Measurements from ENCODE around the gene ST8SIA1. TPM values are rescaled to one million over a fixed set of nuclear protein-coding genes. Genes with fewer than 3 reads are reported as not detected.

Gene ST8SIA1
- total RNA-seq, 1 experiment from 2014 or later: 0.20 TPM

- H3K9me3 ChIP-seq: no peaks in the 10 kb centered on the region
- no peaks in the 10 kb centered on the region for H3K36me3 ChIP-seq
- no peak overlapping the region for H3K4me3 ChIP-seq
- H3K27me3 ChIP-seq: no peaks in the 10 kb centered on the region
- peak; percentile 73 for DNase-seq
Measured at GRCh38 chr12:22271023-22271422, 63.5 kb downstream of the ST8SIA1 start.

- DNase-seq: no peak
- Histone ChIP-seq H3K27me3 (no peaks in the 10 kb centered on the region), H3K36me3 (no peaks in the 10 kb centered on the region), H3K9me3 (no peaks in the 10 kb centered on the region), H3K4me3 (no peak overlapping the region)
Measured at GRCh38 chr12:22268973-22269372, 65.5 kb downstream of the ST8SIA1 start.

GRCh38 chr12:22268406-22268805, 66.1 kb downstream of the ST8SIA1 start:
- Histone ChIP-seq H3K4me3 (no peak overlapping the region), H3K9me3 (no peaks in the 10 kb centered on the region), H3K36me3 (no peaks in the 10 kb centered on the region), H3K27me3 (no peaks in the 10 kb centered on the region)
- DNase-seq: no peak

GRCh38 chr12:22266101-22266500, 68.4 kb downstream of the ST8SIA1 start:
- no peak overlapping the region for H3K4me3 ChIP-seq
- H3K9me3 ChIP-seq: no peaks in the 10 kb centered on the region
- H3K27me3 ChIP-seq: no peaks in the 10 kb centered on the region
- no peaks in the 10 kb centered on the region for H3K36me3 ChIP-seq
- DNase-seq: no peak

GRCh38 chr12:22264380-22264779, 70.1 kb downstream of the ST8SIA1 start:
- Histone ChIP-seq H3K4me3 (no peak overlapping the region), H3K9me3 (no peaks in the 10 kb centered on the region), H3K36me3 (no peaks in the 10 kb centered on the region), H3K27me3 (no peaks in the 10 kb centered on the region)
- no peak for DNase-seq

GRCh38 chr12:22262309-22262708, 72.2 kb downstream of the ST8SIA1 start:
- Histone ChIP-seq H3K4me3 (no peak overlapping the region), H3K36me3 (no peaks in the 10 kb centered on the region), H3K9me3 (no peaks in the 10 kb centered on the region), H3K27me3 (no peaks in the 10 kb centered on the region)
- DNase-seq: no peak

- no peak for DNase-seq
Measured at GRCh38 chr12:22257100-22257499, 77.4 kb downstream of the ST8SIA1 start.

GRCh38 chr12:22256605-22257004, 77.9 kb downstream of the ST8SIA1 start:
- H3K36me3 ChIP-seq: no peaks in the 10 kb centered on the region
- no peaks in the 10 kb centered on the region for H3K27me3 ChIP-seq
- H3K9me3 ChIP-seq: no peaks in the 10 kb centered on the region
- no peak overlapping the region for H3K4me3 ChIP-seq
- no peak for DNase-seq

More at GRCh38 chr12:22257100-22257499, 77.4 kb downstream of the ST8SIA1 start:
- H3K36me3 ChIP-seq: no peaks in the 10 kb centered on the region
- no peaks in the 10 kb centered on the region for H3K27me3 ChIP-seq
- H3K9me3 ChIP-seq: no peaks in the 10 kb centered on the region
- no peak overlapping the region for H3K4me3 ChIP-seq

GRCh38 chr12:22256041-22256441, 78.5 kb downstream of the ST8SIA1 start:
- Histone ChIP-seq H3K27me3 (no peaks in the 10 kb centered on the region; the same call in 1 of the 2 replicates), H3K36me3 (no peaks in the 10 kb centered on the region), H3K4me3 (no peak overlapping the region), H3K9me3 (no peaks in the 10 kb centered on the region)
- no peak for DNase-seq

GRCh38 chr12:22255097-22255496, 79.4 kb downstream of the ST8SIA1 start:
- no peak overlapping the region for H3K4me3 ChIP-seq
- H3K27me3 ChIP-seq: no peaks in the 10 kb centered on the region; the same call in 1 of the 2 replicates
- no peak for DNase-seq
- H3K9me3 ChIP-seq: no peaks in the 10 kb centered on the region
- no peaks in the 10 kb centered on the region for H3K36me3 ChIP-seq

GRCh38 chr12:22254478-22254877, 80.0 kb downstream of the ST8SIA1 start:
- no peak for DNase-seq
- no peaks in the 10 kb centered on the region for H3K9me3 ChIP-seq
- H3K27me3 ChIP-seq: no peaks in the 10 kb centered on the region; the same call in 1 of the 2 replicates
- no peak overlapping the region for H3K4me3 ChIP-seq
- no peaks in the 10 kb centered on the region for H3K36me3 ChIP-seq

GRCh38 chr12:22252057-22252456, 82.5 kb downstream of the ST8SIA1 start:
- Histone ChIP-seq H3K27me3 (no peaks in the 10 kb centered on the region; the same call in 1 of the 2 replicates), H3K9me3 (no peaks in the 10 kb centered on the region), H3K4me3 (no peak overlapping the region), H3K36me3 (no peaks in the 10 kb centered on the region)
- DNase-seq: no peak

GRCh38 chr12:22250762-22251161, 83.7 kb downstream of the ST8SIA1 start:
- Histone ChIP-seq H3K36me3 (no peaks in the 10 kb centered on the region), H3K9me3 (no peaks in the 10 kb centered on the region), H3K4me3 (no peak overlapping the region), H3K27me3 (no peaks in the 10 kb centered on the region; the same call in 1 of the 2 replicates)
- no peak for DNase-seq

GRCh38 chr12:22248571-22249115, 85.9 kb downstream of the ST8SIA1 start:
- no peaks in the 10 kb centered on the region for H3K9me3 ChIP-seq
- H3K4me3 ChIP-seq: no peak overlapping the region
- DNase-seq: no peak
- H3K36me3 ChIP-seq: no peaks in the 10 kb centered on the region
- H3K27me3 ChIP-seq: no peaks in the 10 kb centered on the region; the same call in 1 of the 2 replicates

- DNase-seq: no peak
Measured at GRCh38 chr12:22248121-22248520, 86.4 kb downstream of the ST8SIA1 start.

GRCh38 chr12:22246217-22246846, 88.2 kb downstream of the ST8SIA1 start:
- H3K27me3 ChIP-seq: no peaks in the 10 kb centered on the region; the same call in 1 of the 2 replicates
- no peak overlapping the region for H3K4me3 ChIP-seq
- H3K36me3 ChIP-seq: no peaks in the 10 kb centered on the region
- no peaks in the 10 kb centered on the region for H3K9me3 ChIP-seq
- DNase-seq: no peak

More at GRCh38 chr12:22248121-22248520, 86.4 kb downstream of the ST8SIA1 start:
- Histone ChIP-seq H3K27me3 (no peaks in the 10 kb centered on the region; the same call in 1 of the 2 replicates), H3K4me3 (no peak overlapping the region), H3K9me3 (no peaks in the 10 kb centered on the region), H3K36me3 (no peaks in the 10 kb centered on the region)

- Histone ChIP-seq H3K36me3 (no peaks in the 10 kb centered on the region), H3K9me3 (peaks cover 7% of the 10 kb centered on the region; the same call in 1 of the 2 replicates), H3K4me3 (no peak overlapping the region), H3K27me3 (no peaks in the 10 kb centered on the region)
- DNase-seq: no peak
Measured at GRCh38 chr12:22242726-22243125, 91.8 kb downstream of the ST8SIA1 start.

GRCh38 chr12:22238211-22238610, 96.3 kb downstream of the ST8SIA1 start:
- Histone ChIP-seq H3K27me3 (no peaks in the 10 kb centered on the region), H3K9me3 (peaks cover 7% of the 10 kb centered on the region; the same call in 1 of the 2 replicates), H3K36me3 (no peaks in the 10 kb centered on the region), H3K4me3 (no peak overlapping the region)
- DNase-seq: no peak

Data from MG63 (cell line).